GM18868 (cell line): Measurements from ENCODE around the gene CASP5.
A peak's percentile ranks its signal among the peaks of the same experiment; 100 is the strongest.
"Not testable (repeated sequence)": the region's sequence is repeated elsewhere in the genome, so short reads cannot be mapped to it uniquely, and the experiment has no call there.

Experiments used
- ATAC-seq: cut with Tn5 transposase; IDR thresholded peaks from one replicate; pipeline ENCODE4 v1.9.1; 2021; ENCODE audit warnings: mild to moderate bottlenecking, moderate library complexity; ENCODE audit not compliant: unreplicated experiment

The CASP5 gene

DNA sequence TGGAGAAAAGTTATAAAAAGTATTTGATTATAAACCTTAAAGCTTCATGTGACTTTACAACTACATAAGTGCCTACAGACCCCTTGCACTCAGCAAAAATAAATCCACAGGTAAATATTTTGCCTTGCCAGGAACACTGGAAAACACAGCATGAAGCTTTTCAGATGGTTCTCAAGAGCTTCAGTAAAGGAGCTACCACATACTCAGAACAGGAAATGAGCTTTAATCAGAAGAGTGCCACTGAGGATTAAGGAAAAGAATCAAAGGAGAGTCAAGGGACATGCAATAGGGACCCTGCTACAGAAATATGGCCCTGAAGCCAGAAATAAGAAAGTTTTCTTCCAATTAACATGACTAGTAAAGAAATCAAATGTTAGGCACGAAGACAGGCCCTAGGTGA lies 10.8 kb upstream of the CASP5 start:
- ATAC-seq = no peak

GRCh38 chr11:105033343-105033742 lies 10.4 kb upstream of the CASP5 start:
- ATAC-seq = no peak

- ATAC-seq = peak; percentile 40
Measured at GRCh38 chr11:105032495-105032894, 9.5 kb upstream of the CASP5 start.

GRCh38 chr11:105027678-105028077 lies 4.7 kb upstream of the CASP5 start:
- ATAC-seq = no peak

- ATAC-seq = no peak
Measured at GRCh38 chr11:105024394-105024793, 1.4 kb upstream of the CASP5 start.

DNA sequence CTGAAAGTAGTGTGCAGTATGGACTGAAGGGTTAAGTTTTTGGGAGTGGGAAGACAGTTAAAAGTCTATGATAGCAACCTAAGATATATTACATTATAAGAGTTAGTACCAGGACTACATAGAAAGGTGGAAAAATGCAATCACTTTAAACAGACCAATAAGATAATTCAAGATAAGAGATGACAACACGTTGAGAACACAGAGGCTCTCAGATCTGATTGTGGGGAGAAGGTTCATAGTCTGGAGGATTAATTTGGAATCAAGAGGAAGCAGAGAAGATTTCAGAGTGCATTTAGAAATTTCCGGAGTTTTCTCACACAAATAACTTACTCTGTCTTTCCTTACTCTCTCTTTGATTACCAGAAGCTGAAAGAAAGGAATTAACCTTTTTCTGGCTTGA lies 441 bp downstream of the CASP5 start:
- ATAC-seq = no peak

DNA sequence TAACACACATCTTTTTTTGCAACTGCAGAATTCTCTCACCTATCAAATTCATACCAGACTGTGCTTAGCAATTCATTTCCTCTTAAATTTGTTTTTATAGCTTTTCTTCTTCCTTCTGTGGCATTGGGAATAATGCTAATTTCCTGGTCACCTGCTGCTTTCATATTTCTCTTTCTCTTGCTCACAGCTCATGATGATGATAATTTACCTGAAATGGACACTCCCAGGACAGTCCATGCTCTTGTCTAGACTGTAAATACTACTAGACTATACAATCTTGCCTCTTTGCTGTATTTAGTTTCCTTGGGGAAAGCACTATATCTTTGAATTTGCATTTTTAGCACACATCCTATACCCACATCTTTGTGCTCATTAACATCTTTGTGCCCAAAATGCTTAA lies 15.5 kb downstream of the CASP5 start:
- no peak for ATAC-seq

DNA sequence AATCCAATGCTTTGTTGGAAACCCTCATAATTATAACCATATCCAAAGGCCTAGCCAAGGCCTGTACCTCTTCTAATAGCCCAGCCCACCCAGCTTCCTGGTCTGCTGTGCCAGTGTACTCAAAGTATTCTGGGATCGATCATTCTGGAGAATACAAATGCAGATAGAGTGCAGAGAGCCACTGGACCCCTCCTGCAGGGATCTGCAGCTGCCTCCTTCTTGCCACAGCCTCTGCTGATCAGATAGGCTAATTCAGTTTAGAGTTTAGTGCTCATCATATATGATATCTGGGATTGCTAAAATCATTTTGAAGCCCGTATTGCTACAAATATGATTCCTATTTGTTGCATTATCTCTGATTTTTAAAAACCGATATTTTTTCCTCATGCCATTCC lies 17.5 kb downstream of the CASP5 start:
- ATAC-seq = no peak

- ATAC-seq = no peak
Measured at GRCh38 chr11:105004021-105004420, 18.9 kb downstream of the CASP5 start.

DNA sequence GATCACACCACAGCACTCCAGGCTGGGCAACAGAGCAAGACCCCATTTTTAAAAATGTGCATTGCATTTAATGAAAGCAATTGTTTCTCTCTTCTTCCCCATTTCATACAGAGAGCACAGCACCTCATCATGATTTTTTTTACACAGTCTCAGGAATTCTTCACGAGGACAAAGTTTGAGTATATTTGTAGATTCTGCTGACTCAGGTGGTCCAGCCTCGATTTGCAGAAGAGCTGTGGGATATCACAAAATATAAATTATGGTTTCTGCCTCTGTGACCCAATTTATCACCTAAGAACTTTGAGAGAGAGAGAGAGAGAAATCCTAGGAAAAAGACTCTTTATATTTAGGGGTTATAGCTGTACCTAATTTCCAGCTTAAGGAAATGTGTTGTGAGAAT lies 19.8 kb downstream of the CASP5 start:
- no peak for ATAC-seq

- ATAC-seq = peak; percentile 96
Measured at GRCh38 chr11:105000797-105001196, 22.2 kb downstream of the CASP5 start.

DNA sequence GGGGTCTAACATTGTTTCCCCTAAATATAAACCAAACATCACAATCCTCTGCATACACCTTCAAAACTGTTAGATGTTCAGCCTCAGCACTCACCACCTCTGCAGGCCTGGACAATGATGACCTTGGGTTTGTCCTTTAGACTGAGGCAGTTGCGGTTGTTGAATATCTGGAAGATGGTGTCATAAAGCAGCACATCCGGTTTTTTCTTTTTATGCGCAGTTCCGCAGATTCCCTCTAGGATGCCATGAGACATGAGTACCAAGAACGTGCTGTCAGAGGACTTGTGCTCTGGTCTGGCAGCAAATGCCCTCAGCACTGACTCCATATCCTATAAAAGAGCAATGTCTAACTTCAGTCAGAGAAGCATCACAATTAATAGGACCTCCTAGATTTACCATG lies 22.8 kb downstream of the CASP5 start:
- peak; percentile 41 for ATAC-seq

DNA sequence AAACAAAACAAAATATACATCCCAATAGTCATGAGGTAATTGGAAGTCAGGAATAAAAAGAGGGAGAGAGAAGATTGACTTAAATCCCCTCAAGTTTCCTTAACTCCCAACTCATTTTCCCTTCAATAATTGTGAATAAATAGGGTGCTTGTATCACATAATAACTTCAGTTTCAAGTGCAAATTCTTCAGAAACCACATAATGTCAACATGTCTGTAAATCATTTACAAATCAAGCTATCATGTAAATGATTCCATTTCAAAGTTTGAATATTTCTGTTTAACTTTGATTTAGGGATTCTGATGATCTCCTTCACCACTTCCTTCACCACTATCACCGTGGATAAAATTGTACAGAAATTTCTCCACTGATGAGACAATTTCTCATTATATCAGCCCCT lies 23.2 kb downstream of the CASP5 start:
- no peak for ATAC-seq

DNA sequence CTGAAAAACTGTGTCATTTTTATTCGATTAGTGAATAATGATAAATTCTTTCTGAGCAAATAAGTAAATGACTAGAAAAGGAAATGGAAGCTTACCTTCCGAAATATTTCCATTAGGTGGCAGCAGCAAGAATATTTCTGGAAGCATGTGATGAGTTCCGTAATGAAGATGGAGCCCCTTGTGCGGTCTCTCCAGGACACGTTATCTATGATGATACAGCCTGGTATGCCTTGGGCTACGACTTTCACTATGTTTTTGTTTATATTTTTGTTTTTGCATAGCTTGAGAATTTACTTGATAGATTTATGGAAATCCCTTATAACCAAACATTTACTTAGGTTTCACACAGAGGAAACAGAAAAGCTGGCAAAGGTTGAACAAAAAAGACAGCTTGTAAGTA lies 25.7 kb downstream of the CASP5 start:
- no peak for ATAC-seq

DNA sequence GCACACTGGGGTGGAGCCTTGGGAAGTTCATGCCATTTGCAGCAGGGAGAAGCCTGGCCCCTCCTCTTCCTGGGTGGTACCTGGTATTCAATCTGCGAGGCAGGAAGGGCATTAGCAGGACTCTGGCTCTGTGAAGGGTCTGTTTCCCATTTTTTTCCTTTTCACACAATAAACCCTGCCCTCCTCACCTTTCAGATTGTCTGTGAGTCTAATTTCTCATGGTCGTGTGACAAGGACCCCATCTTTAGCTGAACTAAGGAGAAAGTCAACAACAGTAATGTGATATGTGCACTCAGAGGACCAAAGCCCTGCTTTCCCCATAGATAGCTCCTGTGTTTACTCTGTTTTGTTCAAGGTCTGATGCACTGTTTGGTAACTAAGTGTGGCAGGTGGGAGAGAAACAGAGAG lies 28.0 kb downstream of the CASP5 start:
- no peak for ATAC-seq

DNA sequence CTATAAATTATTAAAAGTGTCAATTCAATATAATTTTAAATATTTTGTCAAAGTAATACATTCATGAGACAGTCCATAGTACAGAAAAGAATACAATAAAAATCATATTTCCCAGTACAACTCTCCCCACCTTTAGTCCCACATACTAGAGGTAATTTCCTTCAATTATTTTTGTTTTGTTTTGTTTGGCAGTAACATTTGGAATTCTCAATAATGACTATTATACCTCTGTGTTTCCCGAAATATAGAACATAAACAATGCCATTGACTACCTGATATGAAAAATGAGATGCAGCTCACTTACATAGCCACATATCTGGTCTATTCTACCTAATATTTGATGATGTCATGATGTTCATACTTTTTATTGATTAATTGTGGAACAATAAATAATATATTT lies 30.2 kb downstream of the CASP5 start:
- no peak for ATAC-seq

DNA sequence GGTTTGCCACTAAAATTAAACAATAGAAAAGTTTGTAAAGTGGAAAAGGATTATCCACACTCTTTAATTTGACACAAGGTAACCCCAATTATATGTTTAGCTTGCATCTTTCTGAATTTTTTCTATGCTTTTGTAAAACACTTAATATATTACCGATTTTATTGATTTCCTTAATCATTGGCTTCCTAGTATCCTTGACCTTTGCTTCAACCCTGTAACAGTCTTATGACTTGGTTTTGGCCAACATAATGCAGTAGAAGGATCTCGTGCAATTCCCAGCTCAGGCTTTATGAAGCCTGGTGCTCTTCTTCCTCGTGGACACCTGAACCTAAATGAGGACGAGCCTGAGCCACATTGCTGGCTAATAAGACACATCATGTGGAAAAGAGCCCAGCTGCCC lies 31.0 kb downstream of the CASP5 start:
- ATAC-seq = no peak

DNA sequence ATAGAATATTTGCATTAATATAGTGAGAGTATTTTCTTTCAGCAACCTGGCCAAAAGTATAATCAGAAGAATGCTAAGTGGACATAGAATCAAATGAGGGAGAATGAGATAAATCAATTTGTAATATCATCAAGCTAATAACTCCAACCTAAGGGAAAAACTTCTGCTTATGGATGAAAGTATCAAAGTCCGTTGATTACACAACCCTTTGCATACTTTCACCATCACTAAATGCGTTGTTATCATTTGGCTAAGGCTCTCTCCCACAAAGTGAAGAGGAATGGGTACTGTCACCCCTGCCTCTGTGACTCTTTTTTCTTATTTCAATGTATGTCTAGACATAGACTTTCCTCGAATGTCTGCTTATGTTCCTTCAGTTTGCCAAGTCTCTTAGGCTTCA lies 38.2 kb downstream of the CASP5 start:
- no peak for ATAC-seq

GRCh38 chr11:104979839-104980238 lies 43.1 kb downstream of the CASP5 start:
- no peak for ATAC-seq

DNA sequence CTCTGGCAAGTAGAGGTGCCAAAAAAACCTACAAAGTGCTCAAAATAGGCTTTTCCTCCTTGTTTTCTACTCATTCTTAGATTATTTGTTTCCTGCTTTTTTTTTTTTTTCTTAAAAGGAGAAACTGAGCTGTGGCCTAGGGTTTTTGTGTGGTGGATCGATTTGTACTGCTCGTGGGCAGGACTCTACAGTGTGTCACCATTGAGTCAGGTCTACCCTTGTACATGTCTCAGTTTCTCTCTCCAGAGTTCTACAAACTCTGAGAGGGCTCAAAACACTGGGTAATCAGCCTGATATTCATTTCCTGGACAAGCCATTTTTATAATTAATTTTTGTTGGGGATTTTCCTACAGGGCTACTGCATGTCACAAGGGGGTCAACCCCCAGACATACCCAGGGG lies 49.4 kb downstream of the CASP5 start:
- no peak for ATAC-seq

DNA sequence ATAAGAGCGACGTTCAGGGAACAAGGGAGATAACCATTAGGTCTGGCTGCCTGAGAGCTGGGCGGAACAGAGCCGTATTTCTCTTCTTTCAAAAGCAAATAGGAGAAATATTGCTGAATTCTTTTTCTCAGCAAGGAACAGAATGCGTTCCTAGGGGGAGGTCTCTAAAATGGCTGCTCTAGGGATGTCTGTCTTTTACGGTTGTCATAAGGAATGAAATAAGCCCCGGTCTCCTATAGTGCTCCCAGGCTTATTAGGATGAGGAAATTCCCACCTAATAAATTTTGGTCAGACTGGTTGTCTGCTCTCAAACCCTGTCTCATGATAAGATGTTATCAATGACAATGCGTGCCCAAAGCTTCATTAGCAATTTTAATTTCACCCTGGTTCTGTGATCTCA lies 50.0 kb downstream of the CASP5 start:
- ATAC-seq = not testable (repeated sequence)

GRCh38 chr11:104970756-104971155 lies 52.2 kb downstream of the CASP5 start:
- no peak for ATAC-seq

- no peak for ATAC-seq
Measured at GRCh38 chr11:104968856-104969776, 53.9 kb downstream of the CASP5 start.
